NB4 (cell line): ENCODE results near the gene CHPF.

Source experiments
- DNase-seq: peaks from one replicate; pipeline ENCODE4 v3.0.0; 2010; ENCODE audit warnings: low read depth
- H3K4me3 ChIP-seq: one replicate; pipeline ENCODE4 v1.5.1; 2011; ENCODE audit warnings: mild to moderate bottlenecking, low read depth, low read length, moderate library complexity
- MYC ChIP-seq: IDR thresholded peaks from 2 replicates; pipeline ENCODE4 v1.6.1; 2011; ENCODE audit warnings: low read depth, low read length
- POLR2A ChIP-seq: IDR thresholded peaks from 2 replicates; pipeline ENCODE4 v1.6.1; 2011; ENCODE audit warnings: mild to moderate bottlenecking; ENCODE audit not compliant: insufficient read length; ENCODE audit errors: extremely low read depth
- TF ChIP-seq, protein P1 (sequence below): IDR thresholded peaks from one replicate; pipeline ENCODE4 v1.5.1; 2012; ENCODE audit warnings: low read depth, low read length
- TF ChIP-seq, protein P2 (sequence below): IDR thresholded peaks from 2 replicates; pipeline ENCODE4 v1.6.1; 2011; ENCODE audit warnings: low read depth, low read length

The CHPF gene

DNA sequence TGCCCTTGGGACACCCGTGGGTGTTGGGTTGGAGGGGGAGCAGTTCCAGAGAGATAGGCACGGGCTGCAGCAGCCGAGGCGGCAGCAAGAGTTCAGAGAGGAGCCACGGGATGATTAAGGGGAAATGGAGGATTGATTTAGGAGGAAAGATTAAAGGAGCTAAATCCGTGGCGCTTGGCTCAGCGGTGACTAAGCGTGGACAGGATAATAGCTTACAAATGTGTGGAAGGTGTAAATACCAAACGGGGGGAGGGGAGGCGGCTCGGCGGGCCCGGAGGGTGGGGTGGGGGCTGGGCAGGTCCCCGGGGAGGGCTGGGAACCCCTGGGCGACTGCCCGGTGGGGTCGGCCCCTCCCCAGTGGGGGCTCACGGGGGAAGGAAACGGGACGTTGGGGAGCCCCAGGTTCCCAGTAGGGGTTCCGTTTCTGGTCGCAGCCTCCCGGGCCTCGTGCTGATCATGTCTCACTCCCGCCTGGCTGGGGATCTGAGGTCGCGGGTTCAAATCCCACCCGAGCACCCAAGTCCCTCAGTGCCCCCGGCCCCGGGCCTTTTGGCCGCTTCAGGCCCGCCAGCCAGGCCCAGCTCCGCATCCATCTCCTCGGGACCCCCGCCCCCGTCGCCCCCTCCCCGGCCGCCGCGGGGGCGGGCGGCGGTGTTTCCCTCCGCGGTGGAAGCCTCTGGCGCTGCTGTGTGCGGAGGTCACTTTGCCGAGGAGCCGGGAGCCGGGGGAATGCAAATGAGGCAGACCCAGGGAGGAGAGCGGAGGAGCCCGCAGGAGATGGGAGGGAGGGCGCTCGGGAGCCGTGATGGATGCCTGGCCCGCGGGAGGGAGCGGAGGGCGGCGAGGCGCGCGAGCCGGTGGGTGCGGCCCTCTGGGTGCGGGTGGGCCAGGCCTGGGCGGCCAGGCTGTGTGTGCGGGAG lies 21.2 kb downstream of the CHPF start:
- TF ChIP-seq, protein P1, sequence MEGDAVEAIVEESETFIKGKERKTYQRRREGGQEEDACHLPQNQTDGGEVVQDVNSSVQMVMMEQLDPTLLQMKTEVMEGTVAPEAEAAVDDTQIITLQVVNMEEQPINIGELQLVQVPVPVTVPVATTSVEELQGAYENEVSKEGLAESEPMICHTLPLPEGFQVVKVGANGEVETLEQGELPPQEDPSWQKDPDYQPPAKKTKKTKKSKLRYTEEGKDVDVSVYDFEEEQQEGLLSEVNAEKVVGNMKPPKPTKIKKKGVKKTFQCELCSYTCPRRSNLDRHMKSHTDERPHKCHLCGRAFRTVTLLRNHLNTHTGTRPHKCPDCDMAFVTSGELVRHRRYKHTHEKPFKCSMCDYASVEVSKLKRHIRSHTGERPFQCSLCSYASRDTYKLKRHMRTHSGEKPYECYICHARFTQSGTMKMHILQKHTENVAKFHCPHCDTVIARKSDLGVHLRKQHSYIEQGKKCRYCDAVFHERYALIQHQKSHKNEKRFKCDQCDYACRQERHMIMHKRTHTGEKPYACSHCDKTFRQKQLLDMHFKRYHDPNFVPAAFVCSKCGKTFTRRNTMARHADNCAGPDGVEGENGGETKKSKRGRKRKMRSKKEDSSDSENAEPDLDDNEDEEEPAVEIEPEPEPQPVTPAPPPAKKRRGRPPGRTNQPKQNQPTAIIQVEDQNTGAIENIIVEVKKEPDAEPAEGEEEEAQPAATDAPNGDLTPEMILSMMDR, result no peak
- no peak for TF ChIP-seq MYC
- no peak for TF ChIP-seq POLR2A
- TF ChIP-seq, protein P2, sequence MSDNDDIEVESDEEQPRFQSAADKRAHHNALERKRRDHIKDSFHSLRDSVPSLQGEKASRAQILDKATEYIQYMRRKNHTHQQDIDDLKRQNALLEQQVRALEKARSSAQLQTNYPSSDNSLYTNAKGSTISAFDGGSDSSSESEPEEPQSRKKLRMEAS, result no peak
- no peak overlapping the region for H3K4me3 ChIP-seq
- DNase-seq, result no peak

DNA sequence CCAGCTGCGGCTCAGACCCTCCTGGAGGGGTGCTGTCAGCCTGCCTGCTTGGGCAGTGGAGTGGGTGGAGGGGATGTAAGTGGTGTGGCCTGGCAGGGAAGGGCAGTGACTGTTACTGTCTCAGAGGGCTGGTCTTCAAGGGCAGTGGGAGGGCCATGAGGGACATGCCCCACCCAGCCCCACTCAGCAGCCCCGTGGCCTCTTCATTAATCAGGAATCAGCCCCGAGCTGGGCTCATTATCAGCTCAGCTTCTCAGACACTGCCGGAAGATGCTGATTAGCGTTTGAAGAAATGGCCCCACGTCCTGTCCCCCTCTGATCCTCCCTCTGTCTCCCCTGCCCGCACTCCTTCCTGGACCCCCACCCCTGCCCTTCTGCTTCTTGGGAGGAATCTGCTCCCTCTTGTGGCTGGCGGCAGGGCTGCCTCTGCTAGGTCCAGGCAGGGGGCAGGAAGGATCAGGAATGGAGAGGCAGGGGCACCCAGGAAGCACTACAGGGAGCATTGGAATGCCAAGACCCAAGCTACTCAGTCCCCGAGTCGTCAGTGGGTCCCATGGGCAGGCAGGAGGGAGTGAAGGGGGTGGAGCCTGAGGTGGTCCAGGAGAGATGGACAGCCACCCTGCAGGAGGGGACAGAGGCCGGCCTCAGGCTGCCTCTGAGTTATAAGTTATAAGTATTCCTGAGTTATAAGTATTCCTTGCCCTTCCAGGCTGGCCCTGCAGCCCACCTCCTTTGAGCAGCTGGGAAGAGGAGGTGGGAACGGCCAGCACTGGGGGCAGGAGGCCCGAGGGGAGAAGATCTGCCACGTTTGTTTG lies 22.3 kb downstream of the CHPF start:
- H3K4me3 ChIP-seq, result no peak overlapping the region
- TF ChIP-seq, protein P2, result 0 out of 2 replicates have a peak, but pooled peaks have one; percentile 12
- TF ChIP-seq, protein P1, result peak; percentile 76
- TF ChIP-seq POLR2A, result no peak
- DNase-seq, result peak; percentile 55

DNA sequence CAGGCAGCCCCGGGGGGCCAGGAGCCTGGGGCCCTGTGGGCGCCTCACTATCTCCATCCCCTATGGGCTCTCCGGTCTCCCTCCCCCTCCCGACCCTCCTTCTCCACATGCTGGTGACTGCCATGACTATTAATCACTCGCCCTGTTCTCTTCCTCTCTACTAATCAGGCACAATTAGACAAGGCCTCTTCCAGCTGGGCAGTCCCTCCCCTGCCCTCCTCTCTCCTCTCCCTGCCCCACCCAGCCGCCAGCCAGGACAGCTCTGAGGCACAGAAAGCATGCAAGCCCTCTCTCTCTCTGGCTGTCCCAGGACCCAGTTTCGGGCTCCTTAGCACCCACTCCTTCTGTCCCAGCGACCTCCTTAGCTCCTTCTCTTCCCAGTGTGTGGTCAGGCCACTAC lies 23.5 kb downstream of the CHPF start:
- TF ChIP-seq, protein P2, result no peak
- TF ChIP-seq POLR2A (no peak), MYC (no peak)
- TF ChIP-seq, protein P1, result no peak
- no peak overlapping the region for H3K4me3 ChIP-seq
- DNase-seq, result no peak

DNA sequence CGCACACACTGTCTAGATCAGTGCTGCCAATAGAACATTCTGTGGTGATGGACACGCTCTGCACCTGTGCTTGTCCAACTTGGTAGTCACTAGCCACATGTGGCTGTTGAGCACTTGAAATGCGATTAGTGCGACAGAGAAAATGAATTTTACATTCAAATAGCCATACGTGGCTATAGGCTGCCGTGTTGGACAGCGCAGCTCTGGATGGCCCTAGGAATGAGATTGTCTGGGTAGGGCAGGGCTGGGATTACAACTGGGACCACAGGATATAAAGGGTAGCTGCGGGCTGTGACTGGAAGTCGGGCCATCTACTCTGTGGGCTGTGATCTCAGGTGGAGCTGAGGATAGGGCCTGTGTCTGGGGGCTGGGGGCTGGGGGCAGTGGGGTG lies 24.1 kb downstream of the CHPF start:
- TF ChIP-seq, protein P1, result no peak
- TF ChIP-seq MYC (no peak), POLR2A (no peak)
- TF ChIP-seq, protein P2, result no peak
- H3K4me3 ChIP-seq, result no peak overlapping the region

DNA sequence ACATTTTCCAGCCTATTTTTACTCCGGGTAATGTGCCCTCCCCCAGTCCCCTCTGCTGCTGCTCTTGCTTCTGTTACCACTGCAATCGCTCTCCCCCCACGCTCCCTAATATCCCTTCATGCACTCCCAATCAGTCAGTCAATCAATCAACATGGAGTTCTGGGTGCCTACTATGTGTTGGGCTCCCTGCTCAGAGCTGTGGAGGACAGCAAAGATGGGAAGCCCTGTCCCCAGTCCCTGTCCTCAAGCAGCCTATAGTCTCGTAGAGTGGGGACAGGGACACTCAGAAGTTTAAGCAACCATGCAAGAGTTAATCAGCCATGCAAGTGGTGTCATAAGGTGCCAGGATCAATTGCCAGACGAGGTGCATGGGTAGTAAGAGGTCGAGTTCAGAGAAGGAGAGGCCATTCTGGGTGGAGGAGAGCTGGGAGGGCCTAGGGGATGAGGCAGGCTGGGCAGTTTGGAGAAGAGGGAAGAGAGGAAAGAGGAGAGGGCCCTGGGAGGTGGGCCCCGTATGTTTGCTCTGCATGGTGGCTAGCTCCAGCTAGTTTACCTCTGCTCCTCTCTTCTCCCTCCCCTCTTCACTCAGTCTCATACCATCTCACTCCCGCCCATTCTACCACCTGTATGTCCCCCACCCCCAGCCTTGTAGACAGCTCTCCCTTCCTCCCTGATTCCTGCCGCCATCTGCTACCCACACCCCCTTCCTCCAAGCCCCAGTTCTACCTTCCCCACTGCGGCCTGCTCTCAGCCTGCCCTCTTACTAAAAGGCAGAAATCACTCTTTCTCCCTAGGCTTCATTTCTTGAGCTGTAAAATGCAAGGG lies 25.4 kb downstream of the CHPF start:
- no peak for DNase-seq
- TF ChIP-seq, protein P2, result no peak
- TF ChIP-seq MYC (no peak), POLR2A (no peak)
- TF ChIP-seq, protein P1, result no peak
- H3K4me3 ChIP-seq, result no peak overlapping the region

More for the DNA sequence above, 24.1 kb downstream of the CHPF start:
- no peak for DNase-seq
